Forelimb muscle (tissue), 1 donor: Measurements from ENCODE around the gene OVCH1. TPM values are rescaled to one million over a fixed set of nuclear protein-coding genes. Genes with fewer than 3 reads are reported as not detected.
"Not testable (repeated sequence)": the region's sequence is repeated elsewhere in the genome, so short reads cannot be mapped to it uniquely, and the experiment has no call there.

Source experiments
- DNase-seq: peaks from one replicate; pipeline ENCODE4 v3.0.0-alpha.2; 2013; ENCODE audit warnings: low read depth
- polyA plus RNA-seq: library from polyadenylated mRNA; unstranded; fragments of 120-200 nt; gene quantifications from one replicate; pipeline ENCODE4 v1.2.1, GENCODE V29; 2013; ENCODE audit not compliant: insufficient read length

Gene OVCH1
- polyA plus RNA-seq, 1 donor, result 0.54 TPM

GRCh38 chr12:29505122-29505521, 7.6 kb upstream of the OVCH1 start:
- DNase-seq, result no peak

GRCh38 chr12:29503283-29503682, 5.8 kb upstream of the OVCH1 start:
- no peak for DNase-seq

- no peak for DNase-seq
These were observed 1.7 kb upstream of the OVCH1 start for GRCh38 chr12:29499235-29499634.

GRCh38 chr12:29492891-29493290, 4.6 kb downstream of the OVCH1 start:
- no peak for DNase-seq

- DNase-seq, result no peak
These were observed 10.5 kb downstream of the OVCH1 start for GRCh38 chr12:29486972-29487371.

- no peak for DNase-seq
These were observed 34.3 kb downstream of the OVCH1 start for GRCh38 chr12:29463198-29463597.

GRCh38 chr12:29460082-29460481, 37.4 kb downstream of the OVCH1 start:
- no peak for DNase-seq

GRCh38 chr12:29455087-29455486, 42.4 kb downstream of the OVCH1 start:
- DNase-seq, result no peak

GRCh38 chr12:29451888-29452287, 45.6 kb downstream of the OVCH1 start:
- no peak for DNase-seq

- DNase-seq, result no peak
These were observed 49.3 kb downstream of the OVCH1 start for GRCh38 chr12:29448157-29448556.

GRCh38 chr12:29447285-29447975, 50.1 kb downstream of the OVCH1 start:
- DNase-seq, result no peak

GRCh38 chr12:29439506-29439905, 58.0 kb downstream of the OVCH1 start:
- no peak for DNase-seq

- DNase-seq, result no peak
These were observed 58.6 kb downstream of the OVCH1 start for GRCh38 chr12:29438752-29439408.

GRCh38 chr12:29437575-29437974, 59.9 kb downstream of the OVCH1 start:
- DNase-seq, result no peak

GRCh38 chr12:29436815-29437214, 60.7 kb downstream of the OVCH1 start:
- not testable (repeated sequence) for DNase-seq

- no peak for DNase-seq
These were observed 66.0 kb downstream of the OVCH1 start for GRCh38 chr12:29431513-29431912.

GRCh38 chr12:29430716-29431044, 66.8 kb downstream of the OVCH1 start:
- DNase-seq, result no peak

GRCh38 chr12:29429999-29430715, 67.3 kb downstream of the OVCH1 start:
- DNase-seq, result no peak

GRCh38 chr12:29428633-29429032, 68.9 kb downstream of the OVCH1 start:
- DNase-seq, result no peak

- no peak for DNase-seq
These were observed 69.5 kb downstream of the OVCH1 start for GRCh38 chr12:29427964-29428363.

GRCh38 chr12:29426498-29426897, 71.0 kb downstream of the OVCH1 start:
- no peak for DNase-seq

GRCh38 chr12:29425722-29426121, 71.8 kb downstream of the OVCH1 start:
- DNase-seq, result no peak

GRCh38 chr12:29416748-29417147, 80.7 kb downstream of the OVCH1 start:
- no peak for DNase-seq
